ENCODE measurements around the gene E2F8. TPM values are rescaled to one million over a fixed set of nuclear protein-coding genes. Genes with fewer than 3 reads are reported as not detected.

Gene E2F8
- total RNA-seq, 2 donors from 2014 or later, result 10.5 to 12.2 TPM

- peaks cover 59% of the 10 kb centered on the region for H3K27me3 ChIP-seq (ENCODE audit: control insufficient read depth, insufficient read depth, low read length, poor library complexity, severe bottlenecking)
- H3K27ac ChIP-seq (ENCODE audit: low read depth, low read length), result no peak overlapping the region
- H3K9me3 ChIP-seq (ENCODE audit: control insufficient read depth, low read length), result peaks cover 4% of the 10 kb centered on the region
- no peak overlapping the region for H3K4me3 ChIP-seq (ENCODE audit: low read length)
- no peak overlapping the region for H3K27ac Mint-ChIP-seq
- H3K27me3 Mint-ChIP-seq (ENCODE audit: insufficient read depth), result peaks cover 78% of the 10 kb centered on the region
- no peak overlapping the region for H3K9ac ChIP-seq (ENCODE audit: extremely low read depth, low read length, poor library complexity, severe bottlenecking)
- H3K36me3 Mint-ChIP-seq (ENCODE audit: low read depth), result no peaks in the 10 kb centered on the region
- WGBS, 2 experiments (ENCODE audit: insufficient coverage in 1 of 2, insufficient read length in 1 of 2), result 71 to 87% methylated on average over 1 to 2 of the region's 2 CpGs
- peaks cover 13% of the 10 kb centered on the region for H3K4me1 Mint-ChIP-seq
- H3K4me3 Mint-ChIP-seq, result no peak overlapping the region
- H3K36me3 ChIP-seq (ENCODE audit: control insufficient read depth, insufficient read depth, low read length), result no peaks in the 10 kb centered on the region
- no peak for TF ChIP-seq CTCF (conservative IDR thresholded peaks at IDR 0.05)
- H3K9me3 Mint-ChIP-seq, result peaks cover 12% of the 10 kb centered on the region
- no peak for DNase-seq
- no peaks in the 10 kb centered on the region for H3K4me1 ChIP-seq (ENCODE audit: control insufficient read depth, insufficient read depth, low read length)
These were observed 3.9 kb upstream of the E2F8 start for GRCh38 chr11:19244621-19245020.

GRCh38 chr11:19244084-19244483, 3.3 kb upstream of the E2F8 start:
- DNase-seq, result no peak
- H3K27ac Mint-ChIP-seq, result no peak overlapping the region
- H3K27me3 ChIP-seq (ENCODE audit: control insufficient read depth, insufficient read depth, low read length, poor library complexity, severe bottlenecking), result peaks cover 64% of the 10 kb centered on the region
- H3K9me3 Mint-ChIP-seq, result peaks cover 7% of the 10 kb centered on the region
- no peaks in the 10 kb centered on the region for H3K36me3 ChIP-seq (ENCODE audit: control insufficient read depth, insufficient read depth, low read length)
- H3K4me1 Mint-ChIP-seq, result peaks cover 13% of the 10 kb centered on the region
- no peak overlapping the region for H3K27ac ChIP-seq (ENCODE audit: low read depth, low read length)
- no peak for TF ChIP-seq CTCF (conservative IDR thresholded peaks at IDR 0.05)
- H3K36me3 Mint-ChIP-seq (ENCODE audit: low read depth), result no peaks in the 10 kb centered on the region
- 85 to 89% methylated on average over 5 to 6 of the region's 6 CpGs for whole genome bisulfite sequencing, 2 experiments (ENCODE audit: insufficient coverage in 1 of 2, insufficient read length in 1 of 2)
- no peaks in the 10 kb centered on the region for H3K4me1 ChIP-seq (ENCODE audit: control insufficient read depth, insufficient read depth, low read length)
- peaks cover 76% of the 10 kb centered on the region for H3K27me3 Mint-ChIP-seq (ENCODE audit: insufficient read depth)
- no peak overlapping the region for H3K9ac ChIP-seq (ENCODE audit: extremely low read depth, low read length, poor library complexity, severe bottlenecking)
- peaks cover 4% of the 10 kb centered on the region for H3K9me3 ChIP-seq (ENCODE audit: control insufficient read depth, low read length)
- no peak overlapping the region for H3K4me3 Mint-ChIP-seq
- H3K4me3 ChIP-seq (ENCODE audit: low read length), result no peak overlapping the region

GRCh38 chr11:19243613-19244012, 2.9 kb upstream of the E2F8 start:
- Mint-ChIP-seq H3K4me1 (peaks cover 13% of the 10 kb centered on the region), H3K4me3 (no peak overlapping the region), H3K36me3 (ENCODE audit: low read depth) (no peaks in the 10 kb centered on the region), H3K27me3 (ENCODE audit: insufficient read depth) (peaks cover 74% of the 10 kb centered on the region), H3K27ac (no peak overlapping the region), H3K9me3 (peaks cover 2% of the 10 kb centered on the region)
- H3K27ac ChIP-seq (ENCODE audit: low read depth, low read length), result no peak overlapping the region
- no peaks in the 10 kb centered on the region for H3K4me1 ChIP-seq (ENCODE audit: control insufficient read depth, insufficient read depth, low read length)
- DNase-seq, result no peak
- no peaks in the 10 kb centered on the region for H3K36me3 ChIP-seq (ENCODE audit: control insufficient read depth, insufficient read depth, low read length)
- H3K9ac ChIP-seq (ENCODE audit: extremely low read depth, low read length, poor library complexity, severe bottlenecking), result no peak overlapping the region
- no peak overlapping the region for H3K4me3 ChIP-seq (ENCODE audit: low read length)
- H3K9me3 ChIP-seq (ENCODE audit: control insufficient read depth, low read length), result peaks cover 4% of the 10 kb centered on the region
- peaks cover 68% of the 10 kb centered on the region for H3K27me3 ChIP-seq (ENCODE audit: control insufficient read depth, insufficient read depth, low read length, poor library complexity, severe bottlenecking)
- no peak for TF ChIP-seq CTCF (conservative IDR thresholded peaks at IDR 0.05)

Data from endodermal cell (in vitro differentiated cells).